GM21381 (cell line): ENCODE measurements around the gene SLC37A4.
"Not testable (repeated sequence)": the region's sequence is repeated elsewhere in the genome, so short reads cannot be mapped to it uniquely, and the experiment has no call there.

ENCODE experiments used
- ATAC-seq: cut with Tn5 transposase; IDR thresholded peaks from one replicate; pipeline ENCODE4 v1.9.1; 2021; ENCODE audit warnings: mild to moderate bottlenecking, moderate library complexity; ENCODE audit not compliant: unreplicated experiment

The SLC37A4 gene

DNA sequence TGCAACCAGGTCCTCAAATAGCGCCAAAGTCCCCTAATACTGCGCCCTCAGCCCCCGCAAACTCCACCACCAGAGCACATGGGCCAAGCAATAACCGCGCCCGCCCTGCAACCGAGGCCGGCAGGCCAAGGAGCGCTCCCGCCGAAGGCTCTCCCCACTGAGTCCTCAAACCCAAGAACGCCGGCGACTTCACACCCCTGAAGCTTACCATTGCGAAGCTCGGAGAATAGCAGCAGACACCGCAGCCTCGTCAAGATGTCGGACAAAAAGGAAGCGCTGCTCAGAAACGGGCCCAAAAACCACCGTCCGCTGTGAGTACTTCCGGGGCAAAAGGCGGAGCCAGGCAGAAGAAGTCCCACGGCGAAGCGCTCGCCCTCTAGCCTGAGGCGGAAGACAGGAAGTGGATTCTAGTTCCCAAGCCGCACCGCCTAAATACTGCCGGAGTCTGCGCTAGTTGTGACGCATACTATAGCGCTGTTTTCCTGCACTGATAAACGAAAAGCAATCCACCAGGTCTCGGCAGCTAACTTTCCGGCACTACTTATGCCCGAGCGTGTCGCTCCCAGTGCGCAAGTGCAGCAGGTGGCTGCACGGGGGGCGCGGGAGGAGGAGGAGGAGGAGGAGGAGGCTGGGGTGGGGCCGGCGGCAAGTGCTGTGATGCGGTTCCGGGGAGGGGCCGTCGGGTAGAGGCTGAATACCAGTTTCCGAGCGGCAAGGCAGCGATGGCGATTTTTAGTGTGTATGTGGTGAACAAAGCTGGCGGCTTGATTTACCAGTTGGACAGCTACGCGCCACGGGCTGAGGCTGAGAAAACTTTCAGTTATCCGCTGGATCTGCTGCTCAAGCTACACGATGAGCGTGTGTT lies 12.4 kb downstream of the SLC37A4 start, which contains the start of the genes RPS25 and TRAPPC4:
Gene RPS25 (minus strand): TSS at position 270 of the 865 bp plus-strand sequence. CDS start 59 bp downstream, at position 211.
Gene TRAPPC4 (plus strand): TSS at position 693 of the 865 bp plus-strand sequence. CDS start 30 bp downstream, at position 723.
- ATAC-seq, result peak; percentile 84

DNA sequence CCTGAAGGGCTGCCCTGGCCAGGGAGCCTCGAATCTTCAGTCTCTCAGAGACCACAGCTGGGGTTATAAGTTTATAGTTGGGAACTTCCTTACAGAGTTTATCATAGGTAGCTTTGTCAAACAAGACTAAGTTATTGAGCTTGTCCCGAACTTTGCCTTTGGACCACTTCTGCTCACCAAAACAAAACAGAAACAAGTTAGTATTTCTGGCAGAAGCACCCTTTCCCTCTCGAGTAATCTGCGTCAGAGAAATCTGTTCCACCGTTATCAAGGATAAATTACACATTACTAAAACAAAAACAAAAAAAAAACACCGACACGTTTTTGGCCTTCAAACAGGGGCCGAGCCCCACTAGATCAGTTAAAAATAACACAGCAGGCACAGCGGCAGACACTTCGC lies 13.3 kb downstream of the SLC37A4 start:
- not testable (repeated sequence) for ATAC-seq

- ATAC-seq, result no peak
These were observed 14.3 kb downstream of the SLC37A4 start for GRCh38 chr11:119016216-119017009.

GRCh38 chr11:119015054-119015611 lies 15.5 kb downstream of the SLC37A4 start:
- no peak for ATAC-seq

DNA sequence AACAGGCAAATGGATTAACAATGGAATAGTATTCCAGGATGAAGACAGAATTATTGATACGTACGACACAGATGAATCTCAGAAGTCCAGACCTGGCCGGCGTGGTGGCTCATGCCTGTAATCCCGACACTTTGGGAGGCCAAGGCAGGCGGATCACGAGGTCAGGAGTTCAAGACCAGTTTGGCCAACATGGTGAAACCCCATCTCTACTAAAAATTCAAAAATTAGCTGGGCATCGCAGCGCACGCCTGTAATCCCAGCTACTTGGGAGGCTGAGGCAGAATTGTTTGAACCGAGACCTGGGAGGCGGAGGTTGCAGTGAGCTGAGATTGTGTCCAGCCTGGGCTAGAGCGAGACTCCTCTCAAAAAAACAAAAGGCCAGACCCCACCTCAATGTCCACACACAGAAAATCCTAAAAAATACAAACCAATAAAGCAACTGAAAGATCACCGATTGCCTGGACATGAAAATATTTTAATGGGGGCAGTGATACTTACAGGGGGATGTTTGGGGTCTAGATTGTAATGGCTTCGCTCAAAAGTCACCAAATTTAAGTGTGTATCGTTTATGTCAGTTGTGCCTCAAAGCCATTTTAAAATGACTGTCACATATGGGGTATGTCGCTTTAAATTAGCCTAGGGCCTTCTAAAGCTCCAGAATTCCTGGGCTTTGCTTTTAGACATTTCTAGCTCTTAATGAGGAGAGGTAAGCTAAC lies 16.3 kb downstream of the SLC37A4 start:
- no peak for ATAC-seq

DNA sequence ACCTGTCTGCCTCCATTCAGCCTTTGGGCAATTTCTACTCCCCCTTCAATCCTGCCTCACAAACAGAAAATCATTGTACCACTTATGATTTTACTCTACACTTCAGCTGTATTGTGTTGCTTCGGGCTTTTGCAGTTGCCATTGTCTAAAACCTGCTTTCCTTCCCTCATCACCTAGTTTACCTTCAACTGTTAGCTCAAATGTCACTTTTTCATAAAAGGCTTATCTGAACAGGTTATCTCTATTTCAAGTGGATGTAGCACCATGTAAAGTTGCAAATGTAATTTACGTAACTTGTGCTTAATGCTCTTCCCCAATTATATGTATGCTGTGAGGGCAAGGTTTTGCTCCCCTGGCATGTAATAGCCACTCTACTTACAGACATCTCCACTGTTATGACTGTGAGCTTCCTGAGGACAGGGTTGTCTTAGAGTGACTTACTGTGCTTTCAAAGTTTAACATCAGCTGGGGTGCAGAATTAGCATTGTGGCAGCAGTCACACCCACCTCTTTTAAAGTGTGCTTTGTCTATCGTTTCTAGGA lies 18.0 kb downstream of the SLC37A4 start:
- no peak for ATAC-seq

DNA sequence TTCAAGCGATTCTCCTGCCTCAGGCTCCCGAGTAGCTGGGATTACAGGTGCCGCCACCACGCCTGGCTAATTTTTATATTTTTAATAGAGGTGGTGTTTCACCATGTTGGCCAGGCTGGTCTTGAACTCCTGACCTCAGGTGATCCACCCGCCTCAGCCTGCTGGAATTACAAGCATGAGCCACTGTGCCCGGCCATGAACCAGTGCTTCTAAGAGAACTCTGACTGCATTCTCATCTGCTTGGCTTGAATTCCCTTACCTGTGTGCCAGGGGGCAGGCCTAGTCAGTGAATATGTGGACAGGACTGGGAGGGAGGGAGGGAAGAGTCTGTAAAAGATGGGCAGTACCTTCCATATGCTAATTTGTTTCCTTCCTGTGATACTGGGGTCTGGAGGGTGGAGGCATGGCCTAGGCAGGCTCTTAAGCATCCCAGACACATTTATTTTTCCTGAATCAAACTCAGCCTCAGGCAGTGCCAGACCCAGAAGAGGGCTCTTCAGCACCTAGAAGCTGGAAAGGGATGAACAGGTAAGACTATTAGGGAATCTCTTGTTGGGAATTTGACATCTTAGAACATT lies 19.1 kb downstream of the SLC37A4 start:
- no peak for ATAC-seq

DNA sequence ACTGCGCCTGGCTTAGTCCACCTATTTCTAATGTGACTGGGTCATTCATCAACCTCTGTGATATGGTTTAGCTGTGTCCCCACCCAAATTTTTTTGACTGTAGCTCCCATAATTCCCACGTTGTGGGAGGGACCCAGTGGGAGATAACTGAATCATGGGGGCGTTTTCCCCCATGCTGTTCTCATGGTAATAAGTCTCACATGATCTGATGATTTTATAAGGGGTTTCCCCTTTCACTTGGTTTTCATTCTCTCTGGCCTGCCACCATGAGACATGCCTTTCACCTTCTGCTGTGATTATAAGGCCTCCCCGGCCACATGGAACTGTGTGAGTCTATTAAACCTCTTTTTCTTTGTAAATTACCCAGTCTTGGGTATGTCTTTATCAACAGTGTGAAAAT lies 24.0 kb downstream of the SLC37A4 start:
- no peak for ATAC-seq

GRCh38 chr11:119000906-119001305 lies 29.8 kb downstream of the SLC37A4 start:
- no peak for ATAC-seq

- no peak for ATAC-seq
These were observed 31.9 kb downstream of the SLC37A4 start for GRCh38 chr11:118998822-118999221.

DNA sequence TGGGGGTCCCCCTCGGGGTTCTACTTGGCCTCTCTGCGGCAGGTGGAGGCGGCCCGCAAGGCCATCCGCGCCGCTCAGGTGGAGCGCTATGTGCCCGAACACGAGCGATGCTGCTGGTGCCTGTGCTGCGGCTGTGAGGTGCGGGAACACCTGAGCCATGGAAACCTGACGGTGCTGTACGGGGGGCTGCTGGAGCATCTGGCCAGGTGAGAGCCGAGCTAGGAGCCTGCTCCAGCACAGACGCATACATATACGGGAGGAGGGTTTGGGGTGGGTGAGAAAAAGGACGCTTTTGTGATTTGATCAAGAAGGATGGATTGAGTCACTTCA lies 32.3 kb downstream of the SLC37A4 start:
- peak; percentile 15 for ATAC-seq

DNA sequence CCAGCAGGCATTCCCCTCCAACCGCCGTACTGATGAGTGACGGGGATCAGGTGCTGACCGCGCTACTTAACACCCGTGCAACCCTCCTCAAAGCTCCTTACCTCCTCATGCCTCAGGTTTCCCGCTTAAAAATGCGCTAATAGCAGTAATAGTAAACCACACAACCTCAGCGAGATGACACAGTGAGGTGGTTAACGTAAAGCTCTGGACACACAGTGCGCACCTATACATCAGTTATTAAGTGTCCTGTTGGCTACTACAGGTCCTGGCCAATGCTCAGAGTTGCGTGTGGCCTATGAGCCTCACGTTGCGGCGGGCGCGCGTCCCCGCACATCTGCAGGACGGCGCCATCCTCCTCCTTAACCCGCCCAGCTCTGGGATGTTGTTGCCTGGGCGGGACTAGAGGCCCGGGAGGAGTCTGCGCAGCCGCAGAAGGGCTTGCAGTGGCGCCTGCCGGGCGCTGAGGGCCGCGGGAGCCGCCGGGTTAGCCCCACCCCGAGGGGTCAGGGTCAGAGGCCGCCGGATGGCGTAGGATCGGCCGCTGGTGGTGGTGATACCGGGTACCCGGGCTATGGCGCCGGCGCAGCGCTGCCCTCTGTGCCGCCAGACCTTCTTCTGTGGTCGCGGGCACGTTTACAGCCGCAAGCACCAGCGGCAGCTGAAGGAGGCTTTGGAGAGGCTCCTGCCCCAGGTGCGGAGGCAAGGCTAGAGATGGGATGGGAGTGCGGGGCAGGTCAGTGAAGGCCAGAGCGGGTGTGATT lies 32.9 kb downstream of the SLC37A4 start, which contains the start of gene CENATAC:
Gene CENATAC (plus strand): TSS at position 512 of the 761 bp plus-strand sequence. CDS start 60 bp downstream, at position 572.
- peak; percentile 95 for ATAC-seq

DNA sequence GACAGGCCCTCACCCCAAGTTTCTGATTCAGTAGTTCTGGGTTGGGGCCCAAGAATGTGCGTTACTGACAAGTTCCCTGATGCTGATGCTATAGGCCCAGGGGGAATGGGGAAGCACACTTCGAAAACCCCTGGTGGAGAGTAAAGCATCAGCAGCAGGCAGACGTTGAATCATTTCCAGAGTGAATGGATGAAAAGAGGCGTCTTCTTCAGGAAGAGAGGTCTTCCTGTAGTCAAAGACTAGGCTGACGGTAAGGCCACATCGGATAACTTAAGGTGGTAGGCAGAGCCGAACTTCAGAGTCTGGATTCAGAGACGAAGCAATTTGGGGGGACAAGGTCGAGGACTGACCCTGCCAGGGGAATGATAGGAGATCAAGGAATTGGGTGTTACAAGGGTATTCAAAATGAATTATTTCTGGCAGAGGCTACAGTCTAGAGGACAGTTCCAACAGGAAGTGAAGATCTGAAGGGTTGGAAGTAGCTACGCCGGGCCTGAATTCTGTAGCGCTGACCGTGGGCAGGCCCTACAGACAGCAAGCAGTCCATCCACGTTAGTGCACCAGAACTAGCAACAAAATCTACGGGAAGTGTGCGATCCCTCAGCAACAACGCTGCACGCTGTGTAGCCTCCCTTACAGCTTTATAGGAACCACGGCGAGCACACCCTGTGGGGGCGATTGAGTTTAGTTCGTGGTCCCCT lies 33.6 kb downstream of the SLC37A4 start:
- no peak for ATAC-seq

- ATAC-seq, result not testable (repeated sequence)
These were observed 39.1 kb downstream of the SLC37A4 start for GRCh38 chr11:118991486-118992038.

DNA sequence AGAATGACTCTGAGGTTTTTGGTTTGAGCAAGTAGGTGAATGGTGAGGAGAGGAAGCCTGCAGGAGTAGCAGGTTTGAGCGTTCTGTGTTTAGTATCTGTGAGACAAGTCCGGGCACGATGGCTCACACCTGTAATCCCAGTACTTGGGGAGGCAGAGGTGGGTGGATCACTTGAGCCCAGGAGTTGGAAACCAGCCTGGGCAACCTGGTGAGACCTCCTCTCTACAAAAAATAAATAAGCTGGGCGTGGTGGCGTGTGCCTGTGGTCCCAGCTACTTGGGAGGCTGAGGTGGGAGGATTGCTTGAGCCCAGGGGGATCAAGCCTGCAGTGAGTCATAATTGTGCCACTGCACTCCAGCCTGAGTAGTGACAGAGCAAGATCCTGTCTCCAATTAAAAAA lies 42.4 kb downstream of the SLC37A4 start:
- ATAC-seq, result no peak

DNA sequence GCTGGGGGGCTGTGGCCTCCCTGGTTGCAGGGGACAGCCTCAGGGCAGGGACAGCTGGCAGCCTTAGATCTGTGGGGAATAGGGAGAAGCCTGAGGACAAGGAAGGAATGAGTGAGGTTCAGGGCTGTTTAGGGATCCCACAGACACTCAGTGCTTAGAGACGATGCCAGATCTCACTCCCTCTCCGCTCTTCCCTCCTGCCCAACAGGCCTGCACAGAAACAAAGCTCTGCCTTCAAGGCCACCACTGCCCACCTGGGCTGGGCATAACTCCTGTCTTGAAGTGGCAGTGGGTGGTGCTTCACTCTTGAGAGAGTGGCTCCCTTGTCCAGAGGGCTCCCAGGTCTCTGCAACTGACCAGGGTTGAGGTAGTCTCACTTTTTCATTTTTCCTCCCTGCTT lies 45.9 kb downstream of the SLC37A4 start:
- ATAC-seq, result no peak

GRCh38 chr11:118984337-118984736 lies 46.3 kb downstream of the SLC37A4 start:
- not testable (repeated sequence) for ATAC-seq

DNA sequence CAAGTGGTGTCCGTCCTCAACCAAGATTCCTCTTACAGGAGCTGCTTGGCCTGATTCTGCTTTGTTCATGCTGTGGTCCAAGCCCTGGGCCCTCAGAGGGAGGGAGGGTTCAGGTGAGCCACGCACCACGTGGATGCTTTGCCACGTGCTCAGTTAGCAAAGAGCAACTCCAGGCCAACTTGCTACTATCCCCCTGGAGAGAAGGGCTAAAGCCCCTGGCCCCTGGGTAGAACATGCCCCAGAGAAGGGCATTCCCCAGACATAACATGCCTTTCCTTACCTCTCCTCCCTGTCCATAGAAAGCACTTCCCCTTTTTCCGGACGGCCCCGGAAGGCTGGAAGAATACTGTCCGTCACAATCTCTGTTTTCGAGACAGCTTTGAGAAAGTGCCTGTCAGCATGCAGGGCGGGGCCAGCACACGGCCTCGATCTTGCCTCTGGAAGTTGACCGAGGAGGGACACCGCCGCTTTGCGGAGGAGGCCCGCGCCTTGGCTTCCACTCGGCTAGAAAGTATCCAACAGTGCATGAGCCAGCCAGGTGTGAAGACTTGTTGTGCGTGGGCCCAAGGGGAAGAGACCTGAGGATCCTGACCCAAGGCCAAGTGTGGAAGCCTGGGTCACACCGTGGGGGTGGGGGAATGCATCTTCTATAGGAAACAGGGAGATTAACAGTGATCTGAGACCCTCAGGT lies 50.3 kb downstream of the SLC37A4 start:
- ATAC-seq, result no peak
